ENCODE measurements around the gene BICDL2.
A peak's percentile ranks its signal among the peaks of the same experiment; 100 is the strongest.

BICDL2 gene

DNA sequence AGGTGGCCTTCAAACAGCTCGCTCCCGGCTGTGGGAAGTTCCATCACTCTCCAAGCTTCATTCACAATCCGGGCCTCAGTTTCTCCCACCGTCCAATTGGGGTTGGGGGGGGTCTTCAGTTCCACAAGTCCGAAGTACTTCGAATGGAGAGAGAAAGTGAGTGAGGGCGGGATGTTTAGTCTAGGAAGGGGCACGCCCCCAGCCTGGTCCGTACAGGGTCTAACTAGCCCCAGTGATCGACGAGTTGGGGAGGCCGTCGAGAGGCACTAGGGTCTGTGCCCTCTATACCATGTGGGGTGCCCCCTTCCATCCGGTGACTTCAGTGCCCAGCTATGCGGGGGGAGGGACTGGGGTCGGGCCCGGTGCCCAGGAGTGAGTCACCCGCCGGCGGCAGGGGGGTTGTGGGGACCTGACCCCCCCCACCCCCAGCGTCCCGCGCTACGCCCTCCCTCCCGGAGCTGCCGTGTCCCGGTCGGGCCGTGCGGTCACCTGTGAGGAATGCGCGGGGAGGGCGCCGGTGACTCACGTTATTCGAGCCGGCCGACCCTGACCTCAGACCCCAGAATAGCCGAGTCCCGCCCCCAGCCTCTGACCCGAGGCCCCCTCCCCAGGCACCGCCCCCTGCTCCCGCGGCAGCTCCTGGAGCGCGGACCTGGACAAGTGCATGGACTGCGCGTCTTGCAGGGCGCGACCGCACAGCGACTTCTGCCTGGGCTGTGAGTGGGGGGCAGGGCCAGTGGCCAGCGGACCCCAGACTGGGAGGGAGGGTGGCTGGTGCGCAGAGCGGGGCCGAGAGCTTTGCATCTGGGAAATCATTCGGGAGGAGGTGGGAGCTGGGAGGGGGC is 15.9 kb downstream of the BICDL2 start:
- Histone ChIP-seq H3K36me3 (peaks cover 6% of the 10 kb centered on the region), H3K9ac (peak overlapping the region; percentile 72; the same call in 1 of the 2 replicates), H3K4me1 (peaks cover 65% of the 10 kb centered on the region), H3K27ac (no peak overlapping the region), H3K27me3 (peaks cover 33% of the 10 kb centered on the region), H3K4me3 (peak overlapping the region; percentile 71), H3K9me3 (no peaks in the 10 kb centered on the region), H3K4me2 (peak overlapping the region; percentile 99), H4K20me1 (peaks cover 39% of the 10 kb centered on the region)
- no peak for TF ChIP-seq Cebpa-rat (IDR thresholded peaks at IDR 0.05)

- peaks cover 60% of the 10 kb centered on the region for H3K4me1 ChIP-seq
- H3K9ac ChIP-seq, result peak within 1 kb of the TSS; percentile 72; the same call in 1 of the 2 replicates
- no peaks in the 10 kb centered on the region for H3K9me3 ChIP-seq
- peak within 1 kb of the TSS; percentile 99 for H3K4me2 ChIP-seq
- no peak for TF ChIP-seq Cebpa-rat (IDR thresholded peaks at IDR 0.05)
- peak within 1 kb of the TSS; percentile 71 for H3K4me3 ChIP-seq
- H4K20me1 ChIP-seq, result peaks cover 32% of the 10 kb centered on the region
- H3K27me3 ChIP-seq, result peaks cover 33% of the 10 kb centered on the region
- H3K27ac ChIP-seq, result no peak within 1 kb of the TSS
- no peaks in the 10 kb centered on the region for H3K36me3 ChIP-seq
Measured at GRCh38 chr16:3020247-3020603, 16.5 kb downstream of the BICDL2 start, which contains the start of gene TNFRSF12A. TSS of gene TNFRSF12A (plus strand) at chr16:3020368. CDS start at chr16:3020398, 30 bp downstream.

- Histone ChIP-seq H3K4me3 (peak overlapping the region; percentile 71), H3K4me2 (peak overlapping the region; percentile 99), H3K9me3 (no peaks in the 10 kb centered on the region), H4K20me1 (peaks cover 27% of the 10 kb centered on the region), H3K9ac (no peak overlapping the region), H3K27me3 (peaks cover 35% of the 10 kb centered on the region), H3K36me3 (no peaks in the 10 kb centered on the region), H3K27ac (no peak overlapping the region), H3K4me1 (peaks cover 55% of the 10 kb centered on the region)
- no peak for TF ChIP-seq Cebpa-rat (IDR thresholded peaks at IDR 0.05)
Measured at GRCh38 chr16:3019594-3020246, 17.0 kb downstream of the BICDL2 start.

DNA sequence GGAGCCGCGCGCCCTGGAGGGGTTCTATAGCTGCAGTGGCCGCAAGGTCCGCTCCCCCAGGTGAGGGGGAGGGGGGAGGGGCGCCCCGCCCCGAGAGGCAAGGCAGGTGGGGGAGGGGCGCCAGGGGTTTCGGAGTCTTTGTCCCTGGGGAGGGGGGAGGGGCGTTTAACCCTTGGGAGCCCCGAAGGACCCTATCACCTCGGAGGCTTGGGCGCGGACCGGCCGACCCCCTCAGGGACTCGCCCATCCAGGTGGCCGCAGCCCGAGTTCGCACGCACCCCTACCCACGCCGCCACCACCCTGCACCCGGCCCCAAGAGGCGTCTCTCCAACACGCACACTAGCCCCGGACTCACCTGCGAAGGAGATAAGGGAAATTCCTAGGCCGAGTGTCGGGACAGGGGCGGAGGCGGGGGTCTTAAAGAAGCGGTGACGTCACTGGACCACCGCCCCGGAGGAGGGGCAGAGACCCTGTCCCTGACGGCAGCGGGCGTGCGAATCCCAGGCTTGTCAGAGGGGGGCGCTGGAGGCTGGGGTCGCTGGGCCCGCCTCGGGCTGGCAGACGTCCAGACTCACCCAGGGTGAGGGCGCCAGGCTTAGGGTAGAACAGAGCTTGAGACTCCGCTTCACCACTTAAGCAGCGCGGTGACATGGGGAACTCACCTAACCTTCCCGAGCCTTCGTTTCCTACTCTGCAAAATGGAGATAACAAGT is 18.8 kb downstream of the BICDL2 start, which contains the start of gene CLDN6:
TSS of gene CLDN6 (minus strand) at position 390 of the 713 bp plus-strand sequence. CDS start 2,162 bp downstream, outside the sequence.
- H3K36me3 ChIP-seq, result no peaks in the 10 kb centered on the region
- peaks cover 29% of the 10 kb centered on the region for H4K20me1 ChIP-seq
- H3K4me3 ChIP-seq, result no peak within 1 kb of the TSS
- H3K27ac ChIP-seq, result no peak within 1 kb of the TSS
- H3K4me1 ChIP-seq, result peaks cover 47% of the 10 kb centered on the region
- H3K9ac ChIP-seq, result no peak within 1 kb of the TSS
- no peaks in the 10 kb centered on the region for H3K9me3 ChIP-seq
- peak within 1 kb of the TSS; percentile 17 for H3K4me2 ChIP-seq
- no peak for TF ChIP-seq Cebpa-rat (IDR thresholded peaks at IDR 0.05)
- peaks cover 52% of the 10 kb centered on the region for H3K27me3 ChIP-seq

DNA sequence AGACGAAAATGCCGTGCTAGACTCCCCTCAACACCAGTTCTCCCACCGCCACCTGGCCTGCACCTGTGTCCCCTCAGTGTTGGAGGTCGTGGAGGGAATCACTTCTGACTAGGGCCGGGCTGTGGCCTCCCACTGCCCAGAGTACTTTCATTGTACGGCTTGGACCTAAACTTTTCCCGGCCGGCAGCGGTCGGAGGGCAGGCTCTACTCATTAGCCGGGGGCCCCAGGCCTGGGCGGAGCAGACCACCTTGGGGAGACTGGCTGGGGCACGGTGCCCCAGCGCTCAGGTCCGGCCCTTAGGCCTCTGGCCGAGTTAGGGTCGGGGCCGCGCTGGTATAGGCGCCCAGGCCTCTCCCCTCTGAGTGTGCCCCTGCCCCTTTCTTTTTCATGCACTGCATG is 19.4 kb downstream of the BICDL2 start:
- Histone ChIP-seq H3K4me3 (no peak overlapping the region), H3K27ac (no peak overlapping the region), H3K27me3 (peaks cover 58% of the 10 kb centered on the region), H3K36me3 (no peaks in the 10 kb centered on the region), H3K9ac (no peak overlapping the region), H3K4me1 (peaks cover 47% of the 10 kb centered on the region), H3K4me2 (no peak overlapping the region), H4K20me1 (peaks cover 25% of the 10 kb centered on the region), H3K9me3 (no peaks in the 10 kb centered on the region)
- no peak for TF ChIP-seq Cebpa-rat (IDR thresholded peaks at IDR 0.05)

DNA sequence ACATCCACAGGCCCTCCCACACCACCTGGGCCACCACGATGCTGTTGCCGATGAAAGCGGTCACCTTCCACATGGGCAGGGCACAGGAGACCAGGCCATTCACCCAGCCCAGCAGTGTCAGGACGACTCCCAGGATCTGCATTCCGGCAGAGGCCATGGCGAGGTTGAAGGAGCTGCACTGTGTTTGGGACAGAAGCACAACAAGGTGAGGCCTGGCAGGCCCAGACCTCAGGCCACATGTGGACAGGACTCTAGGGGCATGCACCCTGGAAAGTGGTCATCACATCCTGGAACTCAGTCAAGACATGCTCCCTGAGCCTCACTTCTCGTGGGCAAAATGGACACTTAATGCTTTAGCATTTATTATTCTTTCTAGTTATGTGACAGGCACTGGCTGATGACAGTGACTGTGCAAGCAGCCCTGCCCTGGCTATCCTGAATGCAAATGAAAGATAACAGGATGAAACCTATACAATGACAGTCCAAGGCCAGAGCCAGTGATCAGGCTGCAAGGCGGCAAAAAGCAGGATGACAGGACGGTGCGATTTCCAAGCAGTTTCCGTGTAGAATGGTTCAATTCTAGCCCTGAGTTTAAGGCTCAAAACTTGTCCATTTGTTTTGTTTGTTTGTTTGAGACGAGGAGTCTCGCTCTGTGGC is 20.8 kb downstream of the BICDL2 start:
- H3K9ac ChIP-seq, result no peak overlapping the region
- H4K20me1 ChIP-seq, result peaks cover 13% of the 10 kb centered on the region
- H3K4me3 ChIP-seq, result no peak overlapping the region
- H3K36me3 ChIP-seq, result no peaks in the 10 kb centered on the region
- TF ChIP-seq Cebpa-rat (IDR thresholded peaks at IDR 0.05), result no peak
- peaks cover 63% of the 10 kb centered on the region for H3K27me3 ChIP-seq
- H3K4me2 ChIP-seq, result no peak overlapping the region
- no peak overlapping the region for H3K27ac ChIP-seq
- H3K4me1 ChIP-seq, result peaks cover 40% of the 10 kb centered on the region
- no peaks in the 10 kb centered on the region for H3K9me3 ChIP-seq

DNA sequence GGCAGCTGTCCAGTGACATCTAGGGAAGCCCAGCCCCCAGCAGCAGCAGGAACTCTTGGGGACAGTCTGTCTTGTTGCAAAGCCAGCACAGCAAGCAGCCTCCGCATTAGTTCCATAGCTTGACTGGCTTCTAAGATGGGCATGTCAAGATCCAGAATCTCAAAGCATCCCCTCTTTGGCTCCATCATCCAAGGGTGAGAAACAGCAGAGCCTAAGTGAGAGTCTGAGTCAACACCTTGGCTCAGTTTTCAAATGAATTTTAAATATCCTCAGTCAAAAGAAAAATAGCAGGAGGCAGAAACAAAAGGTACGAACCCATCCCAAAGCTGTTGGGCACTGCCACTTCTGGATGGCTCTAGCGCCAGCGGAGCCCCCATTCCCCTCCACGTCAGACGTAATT is 21.8 kb downstream of the BICDL2 start:
- Histone ChIP-seq H3K4me3 (no peak overlapping the region), H3K9ac (no peak overlapping the region), H3K27me3 (peaks cover 60% of the 10 kb centered on the region), H3K9me3 (no peaks in the 10 kb centered on the region), H3K27ac (no peak overlapping the region), H4K20me1 (peaks cover 13% of the 10 kb centered on the region; the same call in 1 of the 2 replicates), H3K4me1 (peaks cover 32% of the 10 kb centered on the region), H3K4me2 (no peak overlapping the region), H3K36me3 (no peaks in the 10 kb centered on the region)
- no peak for TF ChIP-seq Cebpa-rat (IDR thresholded peaks at IDR 0.05)

GRCh38 chr16:3013998-3014690 is 22.6 kb downstream of the BICDL2 start:
- no peak for TF ChIP-seq Cebpa-rat (IDR thresholded peaks at IDR 0.05)
- H3K27ac ChIP-seq, result no peak overlapping the region

More at GRCh38 chr16:3013998-3014690, 22.6 kb downstream of the BICDL2 start:
- Histone ChIP-seq H3K4me3 (no peak overlapping the region), H3K27me3 (peaks cover 64% of the 10 kb centered on the region), H3K9me3 (no peaks in the 10 kb centered on the region), H3K9ac (no peak overlapping the region), H3K4me1 (peaks cover 25% of the 10 kb centered on the region), H3K36me3 (no peaks in the 10 kb centered on the region), H4K20me1 (peaks cover 13% of the 10 kb centered on the region; the same call in 1 of the 2 replicates), H3K4me2 (no peak overlapping the region)
